RWPE1 (cell line): ENCODE measurements around the gene HIVEP1.

Experiments
- CTCF ChIA-PET: fragments of 350-600 bp; sonication (Branson Sonifier 250); formaldehyde crosslinking; extraction: SDS; loops from one replicate; lab custom pipeline; 2021; lab: Yijun Ruan, JAX
- POLR2A ChIA-PET: fragments of 400-600 bp; formaldehyde crosslinking; extraction: SDS; loops from one replicate; lab custom pipeline; 2020; ENCODE audit warnings: antibody characterized with exemption; ENCODE audit not compliant: low non-redundant PET; lab: Yijun Ruan, JAX
- DNase-seq: peaks from one replicate; pipeline ENCODE4 v3.0.0; 2012; ENCODE audit warnings: low spot score
- H3K27ac ChIP-seq: fragments of 450-650 bp; 2 replicates; pipeline ENCODE4 v1.5.1; 2017
- TF ChIP-seq, protein P1 (sequence below): fragments of 450-650 bp; conservative IDR thresholded peaks from 2 replicates; pipeline ENCODE4 v1.5.1; 2017; ENCODE audit warnings: low read depth, mild to moderate bottlenecking

Gene HIVEP1

DNA sequence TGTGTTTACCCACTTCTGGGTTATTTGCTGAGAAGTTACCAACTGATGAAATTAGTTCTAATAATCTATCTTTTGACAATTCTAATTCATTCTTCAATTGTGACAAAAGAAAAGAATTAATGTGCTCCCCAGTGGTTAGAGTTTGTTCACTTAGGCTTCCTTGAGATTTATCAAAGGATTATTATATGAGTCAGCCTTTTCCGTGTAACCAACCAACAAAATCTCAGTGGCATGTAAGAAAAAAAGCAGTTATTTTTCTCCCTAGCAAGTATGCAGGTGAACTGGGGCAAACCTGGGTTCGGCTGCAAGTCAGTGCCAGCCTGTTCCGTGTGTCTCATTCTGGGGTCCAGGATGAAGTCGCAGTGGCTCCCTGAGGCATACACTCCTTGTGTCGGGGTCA lies 28.8 kb upstream of the HIVEP1 start:
- TF ChIP-seq, protein P1, sequence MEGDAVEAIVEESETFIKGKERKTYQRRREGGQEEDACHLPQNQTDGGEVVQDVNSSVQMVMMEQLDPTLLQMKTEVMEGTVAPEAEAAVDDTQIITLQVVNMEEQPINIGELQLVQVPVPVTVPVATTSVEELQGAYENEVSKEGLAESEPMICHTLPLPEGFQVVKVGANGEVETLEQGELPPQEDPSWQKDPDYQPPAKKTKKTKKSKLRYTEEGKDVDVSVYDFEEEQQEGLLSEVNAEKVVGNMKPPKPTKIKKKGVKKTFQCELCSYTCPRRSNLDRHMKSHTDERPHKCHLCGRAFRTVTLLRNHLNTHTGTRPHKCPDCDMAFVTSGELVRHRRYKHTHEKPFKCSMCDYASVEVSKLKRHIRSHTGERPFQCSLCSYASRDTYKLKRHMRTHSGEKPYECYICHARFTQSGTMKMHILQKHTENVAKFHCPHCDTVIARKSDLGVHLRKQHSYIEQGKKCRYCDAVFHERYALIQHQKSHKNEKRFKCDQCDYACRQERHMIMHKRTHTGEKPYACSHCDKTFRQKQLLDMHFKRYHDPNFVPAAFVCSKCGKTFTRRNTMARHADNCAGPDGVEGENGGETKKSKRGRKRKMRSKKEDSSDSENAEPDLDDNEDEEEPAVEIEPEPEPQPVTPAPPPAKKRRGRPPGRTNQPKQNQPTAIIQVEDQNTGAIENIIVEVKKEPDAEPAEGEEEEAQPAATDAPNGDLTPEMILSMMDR, result no peak
- no peak overlapping the region for H3K27ac ChIP-seq
- no peak for DNase-seq
- ChIA-PET CTCF (interaction anchor here (0.7 kb wide), 1 partner anchor 8 kb away, joined by 3 read pairs; no protein-coding TSS in a partner anchor), POLR2A (no interaction called here)

DNA sequence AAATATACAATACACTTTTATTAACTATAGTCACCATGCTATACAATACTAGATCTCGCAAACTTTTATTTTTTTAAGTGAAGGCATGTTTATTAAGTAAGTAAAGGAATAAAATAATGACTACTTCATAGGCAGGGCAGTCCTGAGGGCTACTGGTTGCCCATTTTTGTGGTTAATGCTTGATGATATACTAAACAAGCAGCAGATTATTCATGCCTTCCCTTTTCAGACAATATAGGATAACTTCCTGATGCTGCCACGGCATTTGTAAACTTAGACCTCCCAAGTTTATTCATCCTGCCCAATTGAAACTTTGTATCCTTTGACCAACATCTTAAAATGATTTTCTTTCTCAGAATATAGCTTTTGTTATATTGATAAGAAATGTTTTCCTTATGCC lies 24.7 kb upstream of the HIVEP1 start:
- TF ChIP-seq, protein P1, result no peak
- DNase-seq, result no peak
- H3K27ac ChIP-seq, result no peak overlapping the region
- POLR2A ChIA-PET, result no interaction called here
- CTCF ChIA-PET, result no interaction called here

DNA sequence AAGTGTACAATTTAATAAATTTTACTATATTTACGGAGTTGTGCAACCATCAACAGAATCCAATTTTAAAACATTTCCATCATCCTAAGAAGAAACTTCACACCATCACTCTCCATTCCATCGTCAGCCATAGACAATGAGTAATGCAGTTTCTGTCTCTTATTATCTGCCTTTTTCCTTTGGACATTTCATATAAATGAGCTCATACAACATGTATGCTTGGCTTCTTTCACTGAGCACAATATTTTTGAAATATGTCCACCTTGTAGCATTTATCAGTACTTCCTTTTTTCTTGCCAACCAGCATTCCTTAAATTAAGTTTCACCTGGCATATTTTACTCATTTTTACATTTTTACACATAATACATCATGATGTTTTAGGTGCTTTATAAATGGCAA lies 22.7 kb upstream of the HIVEP1 start:
- POLR2A ChIA-PET, result no interaction called here
- CTCF ChIA-PET, result no interaction called here
- TF ChIP-seq, protein P1, result no peak
- no peak for DNase-seq
- no peak overlapping the region for H3K27ac ChIP-seq

DNA sequence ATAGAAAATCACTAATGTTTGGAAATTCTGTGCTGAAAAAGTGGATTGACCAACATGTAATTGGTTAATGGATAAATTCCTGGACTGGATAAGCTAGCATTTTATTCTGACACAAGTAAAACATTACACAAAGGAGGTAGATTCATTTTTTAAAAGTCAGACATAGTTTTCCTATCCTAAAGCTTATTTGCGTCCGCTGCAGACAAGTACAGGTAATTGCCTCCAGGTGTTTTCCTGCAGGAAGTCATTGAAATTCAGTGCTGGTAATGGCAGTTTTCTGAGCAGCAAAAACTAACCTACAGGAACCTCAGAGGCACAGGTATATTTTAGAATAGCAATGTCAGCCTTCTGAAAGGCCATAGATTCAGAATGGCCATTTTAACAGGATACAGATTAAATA lies 20.0 kb upstream of the HIVEP1 start:
- TF ChIP-seq, protein P1, result no peak
- ChIA-PET POLR2A (no interaction called here), CTCF (interaction anchor here (0.6 kb wide), 1 partner anchor 9 kb away, joined by 3 read pairs; no protein-coding TSS in a partner anchor)
- no peak overlapping the region for H3K27ac ChIP-seq
- DNase-seq, result no peak

DNA sequence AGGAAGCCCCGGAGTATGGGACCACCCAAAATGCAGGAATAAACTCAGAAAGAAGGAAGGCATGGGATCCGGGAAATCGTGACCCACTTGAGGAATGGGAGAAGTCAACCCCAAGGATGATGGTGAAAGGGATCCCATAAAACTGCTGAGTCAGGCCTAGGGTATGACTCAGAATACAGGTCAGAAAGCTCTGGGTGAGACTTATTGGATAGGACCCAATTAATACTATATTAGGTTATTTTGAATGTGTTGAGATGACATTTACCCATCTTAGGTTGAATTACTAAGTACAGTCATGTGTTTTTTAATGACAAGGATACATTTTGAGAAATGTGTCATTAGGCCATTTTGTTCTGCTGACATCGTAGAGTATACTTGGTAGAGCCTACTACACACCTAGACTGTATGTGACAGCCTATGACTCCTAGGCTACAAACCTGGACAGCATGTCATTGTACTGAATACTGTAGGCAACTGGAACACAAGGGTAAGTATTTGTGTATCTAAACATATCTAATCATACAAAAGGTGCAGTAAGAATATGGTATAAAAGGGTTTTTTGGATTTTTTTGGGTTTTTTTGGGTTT lies 17.1 kb upstream of the HIVEP1 start:
- ChIA-PET CTCF (interaction anchor here (0.5 to 0.6 kb wide), 2 partner anchors 14 to 29 kb away, joined by 3 read pairs; no protein-coding TSS in a partner anchor), POLR2A (no interaction called here)
- no peak overlapping the region for H3K27ac ChIP-seq
- TF ChIP-seq, protein P1, result no peak
- DNase-seq, result peak; percentile 41

DNA sequence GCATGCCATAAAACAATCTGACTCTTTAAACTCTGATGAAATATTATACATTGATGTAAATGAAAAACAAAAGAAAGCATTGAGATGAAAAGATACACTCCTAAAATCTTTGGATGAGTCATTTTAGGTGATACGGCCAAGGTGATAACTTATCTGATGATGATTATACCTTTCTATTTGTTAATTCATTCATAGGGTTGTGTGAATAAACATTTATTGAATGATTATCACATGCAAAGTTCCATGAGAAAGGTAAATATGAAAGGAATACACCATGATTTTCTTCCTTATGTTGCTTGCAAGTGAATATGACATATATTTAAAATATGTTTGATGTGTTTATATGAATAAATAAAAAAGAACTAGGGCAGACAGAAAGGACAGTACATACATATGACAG lies 15.4 kb upstream of the HIVEP1 start:
- CTCF ChIA-PET, result interaction anchor here (0.6 kb wide), 1 partner anchor 1302 kb away, joined by 4 read pairs; the partner anchor contains the start of gene PAK1IP1
- POLR2A ChIA-PET, result no interaction called here
- TF ChIP-seq, protein P1, result no peak

More for the DNA sequence above, 15.4 kb upstream of the HIVEP1 start:
- H3K27ac ChIP-seq, result no peak overlapping the region
- DNase-seq, result no peak
